ENCODE results near the gene RALGAPA2.

RALGAPA2 gene

DNA sequence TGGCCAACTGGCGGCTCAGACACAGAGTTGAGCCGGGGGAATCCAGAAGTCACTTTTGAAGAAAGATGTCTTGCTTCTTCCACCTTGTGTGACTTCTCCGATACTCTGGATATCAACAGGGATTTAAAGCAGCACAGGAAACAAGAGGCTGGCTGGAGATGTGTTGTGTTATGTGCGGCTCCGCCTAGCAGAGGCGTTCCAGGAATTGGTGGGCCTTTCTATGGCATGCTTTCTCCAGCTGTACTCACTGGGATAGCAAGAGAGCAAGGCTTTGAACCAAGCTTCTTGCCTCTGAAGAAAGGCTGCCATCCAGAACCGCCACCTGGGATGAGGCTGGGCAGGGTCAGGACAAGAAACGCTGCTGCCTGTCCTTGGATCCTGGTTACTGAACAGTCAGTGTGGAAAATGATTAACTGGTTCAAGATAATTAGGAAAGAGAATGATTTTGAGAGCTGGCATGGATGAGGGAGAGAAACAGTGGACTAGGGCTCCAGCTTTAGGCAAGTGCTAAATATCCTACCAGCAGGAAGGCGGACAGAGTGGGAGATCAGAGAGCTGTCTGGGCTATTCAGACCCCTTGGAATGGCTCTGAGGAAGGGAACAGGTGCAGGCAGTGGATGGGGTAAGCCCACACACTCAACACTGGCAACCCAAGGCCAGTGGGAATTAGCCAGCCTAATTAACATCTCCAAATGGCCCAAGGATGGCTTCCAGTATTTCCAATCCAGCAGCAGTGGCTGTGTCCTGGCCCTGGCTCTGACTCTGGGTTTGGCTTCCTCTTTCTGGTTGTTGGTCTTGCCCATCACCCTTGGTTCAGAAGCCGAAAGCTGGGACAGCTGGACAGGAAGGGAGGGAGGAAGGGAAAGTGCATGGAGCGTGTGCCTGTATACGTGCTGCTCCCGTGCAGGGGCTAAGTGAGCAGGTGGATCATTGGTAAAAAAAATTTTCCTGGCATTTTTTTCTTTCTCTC is 312.6 kb downstream of the RALGAPA2 start:
- no peak for DNase-seq (ENCODE audit: low spot score)

DNA sequence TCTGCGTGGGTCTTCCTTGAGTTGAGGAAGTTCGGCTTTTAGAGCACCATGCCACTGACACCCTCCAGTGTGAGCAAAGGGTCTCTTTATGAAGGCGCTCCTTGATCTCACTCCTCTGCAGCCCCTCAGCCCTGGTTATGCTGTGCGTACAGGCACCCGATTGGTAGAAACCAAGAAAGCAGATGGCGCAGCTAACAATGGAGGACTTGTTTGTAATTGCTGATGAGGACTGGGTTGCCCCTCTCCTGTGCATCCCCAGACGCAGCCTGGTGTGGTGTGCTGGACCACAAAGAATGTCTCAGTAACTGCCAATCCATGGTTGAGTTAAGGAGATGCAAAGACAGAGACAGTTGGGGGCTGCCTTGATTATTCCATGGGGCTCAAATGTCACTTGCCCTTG is 314.3 kb downstream of the RALGAPA2 start:
- DNase-seq (ENCODE audit: low spot score), result no peak

DNA sequence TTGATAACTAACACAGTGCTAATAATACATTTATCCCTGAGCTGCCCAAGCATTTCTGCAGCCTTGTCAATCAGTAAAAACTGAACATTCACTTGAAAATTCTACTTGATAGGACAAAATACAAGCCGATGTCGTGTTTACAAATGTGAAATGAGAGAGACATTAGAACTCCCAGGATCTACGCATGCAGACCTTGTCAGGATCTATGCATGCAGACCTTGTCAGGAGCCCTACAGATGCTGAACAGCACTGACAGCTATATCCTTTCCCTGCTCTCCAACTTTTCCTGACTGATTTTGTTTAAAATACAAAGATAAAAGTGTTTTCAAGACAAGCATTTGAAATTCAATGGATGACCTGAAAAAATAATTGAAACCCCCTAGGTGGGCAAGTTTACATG is 315.6 kb downstream of the RALGAPA2 start:
- DNase-seq (ENCODE audit: low spot score), result no peak

DNA sequence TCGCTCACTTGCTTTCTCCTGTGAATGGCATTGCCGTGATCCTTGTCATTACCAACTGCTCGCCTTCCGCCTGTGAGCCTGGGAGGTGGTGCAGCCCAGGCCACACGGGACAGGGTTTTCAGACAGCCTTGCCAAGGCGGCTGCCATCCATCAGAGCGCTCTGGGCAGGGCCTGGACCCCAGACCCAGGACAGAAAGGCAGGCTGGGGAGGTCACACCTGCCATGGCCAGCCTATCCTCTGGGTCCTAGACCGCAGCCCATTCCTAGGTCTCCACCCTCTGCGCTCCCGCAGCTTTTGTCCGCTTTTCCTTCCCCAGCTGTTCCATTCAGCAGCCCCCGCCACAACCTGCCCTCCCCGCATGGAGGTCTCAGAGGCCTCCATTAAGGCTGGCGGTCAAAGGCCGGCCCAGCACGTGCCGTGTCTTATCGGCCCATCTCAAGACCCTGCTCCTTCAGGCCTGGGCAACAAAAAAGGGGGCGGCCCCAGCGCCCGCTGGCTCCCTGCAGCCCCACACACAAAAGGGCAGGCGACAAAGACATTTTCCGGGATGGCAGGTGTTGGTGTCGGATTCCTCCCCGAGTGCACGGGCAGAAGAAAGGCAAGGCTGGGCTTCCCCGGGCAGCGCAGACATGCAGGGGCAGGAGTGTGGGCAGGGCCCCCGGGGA is 316.4 kb downstream of the RALGAPA2 start:
- DNase-seq (ENCODE audit: low spot score), result no peak

DNA sequence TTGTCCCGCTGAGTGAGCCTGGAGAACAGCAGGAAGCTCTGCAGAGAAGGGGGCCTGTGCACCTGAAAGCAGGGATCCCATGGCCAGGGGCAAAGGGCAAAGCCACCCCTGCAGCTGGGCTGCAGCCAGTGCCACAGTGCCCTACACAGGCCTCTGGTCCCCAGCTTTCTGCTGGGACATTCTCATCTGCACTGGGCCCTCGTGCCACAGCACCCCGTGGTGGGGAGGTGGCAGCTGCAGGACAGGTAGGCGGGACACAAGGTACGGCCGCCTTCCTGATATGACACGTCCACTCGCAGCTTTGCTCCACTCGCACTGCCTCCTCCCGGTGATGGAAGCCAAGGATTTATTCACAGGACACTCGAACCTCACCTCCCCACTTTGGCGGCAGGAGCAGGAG is 317.4 kb downstream of the RALGAPA2 start:
- DNase-seq (ENCODE audit: low spot score), result no peak

DNA sequence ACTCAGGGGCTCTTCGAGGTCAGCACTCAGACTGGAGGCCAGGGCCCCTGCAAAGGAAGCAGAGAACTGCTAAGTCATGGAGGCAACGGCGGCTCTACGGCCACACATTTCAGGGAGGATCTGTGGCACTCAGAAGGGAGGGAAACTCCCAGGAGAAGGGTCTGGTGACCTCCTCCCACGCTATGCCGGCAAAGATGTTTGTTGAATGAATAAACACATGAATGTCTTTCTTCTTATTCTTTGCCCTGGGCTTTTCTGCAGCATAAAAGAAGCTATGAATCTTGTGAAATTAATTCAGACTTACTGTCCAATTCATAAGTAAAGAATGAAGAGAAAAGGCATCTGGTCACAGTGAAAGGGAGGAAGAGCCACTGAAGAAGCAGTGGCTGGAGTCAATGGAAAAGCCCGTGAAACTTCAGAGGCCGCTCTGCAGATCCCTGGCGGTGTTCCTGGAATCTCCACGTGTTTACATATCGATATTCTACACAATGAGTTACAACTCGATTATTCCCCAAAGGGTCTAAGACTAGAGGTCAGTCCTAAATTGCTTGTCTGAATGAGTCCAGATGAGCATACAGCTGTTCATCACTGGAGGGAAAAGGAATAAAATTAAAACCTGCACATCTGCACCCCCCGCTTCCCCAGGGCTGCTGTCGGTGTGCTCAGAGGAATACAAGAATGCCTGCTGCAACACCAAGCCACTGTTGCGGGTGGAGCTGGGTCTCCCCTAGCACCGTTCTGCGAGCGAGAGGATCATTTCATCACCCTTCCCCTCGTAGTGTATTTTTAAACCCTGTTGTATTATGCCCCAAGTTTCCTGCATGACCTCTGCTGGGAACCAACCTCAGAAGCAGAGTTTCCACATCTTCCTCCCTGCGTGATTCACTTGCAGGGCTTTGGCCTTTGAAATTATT is 319.0 kb downstream of the RALGAPA2 start:
- no peak for DNase-seq (ENCODE audit: low spot score)

DNA sequence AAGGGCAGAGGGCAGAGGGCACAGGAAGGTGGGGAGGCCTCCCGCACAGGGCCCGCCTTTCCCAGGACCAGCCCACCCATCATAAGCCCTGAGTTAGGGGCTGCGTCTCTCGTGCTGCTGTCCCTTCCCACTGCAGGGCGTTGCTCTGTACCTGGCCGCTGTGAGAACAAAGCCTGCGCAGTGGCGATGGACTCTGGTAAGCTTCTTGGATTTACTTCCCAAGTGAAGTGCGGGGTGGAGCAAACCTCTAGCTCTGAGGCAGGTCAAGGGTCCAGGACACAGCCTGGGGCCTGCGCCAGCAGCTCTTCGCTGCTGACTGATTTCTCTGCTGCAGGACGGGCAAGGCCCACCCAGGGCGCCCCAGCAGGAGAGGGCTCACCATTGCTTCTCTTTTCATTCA is 320.7 kb downstream of the RALGAPA2 start:
- no peak for DNase-seq (ENCODE audit: low spot score)

DNA sequence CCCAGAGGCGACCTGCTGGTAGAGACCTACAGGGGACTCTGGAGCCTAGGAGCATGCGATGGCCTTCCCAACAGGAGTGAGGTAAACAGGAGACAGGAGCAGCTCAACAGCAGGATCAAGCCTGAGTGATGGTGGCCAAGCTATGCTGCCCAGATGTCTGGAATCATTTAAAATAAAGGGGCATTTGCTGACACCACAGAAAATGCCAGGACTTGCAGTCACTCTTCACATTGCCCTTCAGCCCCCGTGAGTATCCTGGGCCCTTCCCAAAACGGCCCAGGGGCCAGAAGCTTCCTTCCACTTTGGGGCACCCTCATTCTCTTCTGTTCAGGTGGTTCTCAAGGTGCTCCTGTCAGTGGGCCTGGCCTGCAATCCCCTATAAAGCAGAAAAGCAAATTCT is 321.3 kb downstream of the RALGAPA2 start:
- DNase-seq (ENCODE audit: low spot score), result no peak

DNA sequence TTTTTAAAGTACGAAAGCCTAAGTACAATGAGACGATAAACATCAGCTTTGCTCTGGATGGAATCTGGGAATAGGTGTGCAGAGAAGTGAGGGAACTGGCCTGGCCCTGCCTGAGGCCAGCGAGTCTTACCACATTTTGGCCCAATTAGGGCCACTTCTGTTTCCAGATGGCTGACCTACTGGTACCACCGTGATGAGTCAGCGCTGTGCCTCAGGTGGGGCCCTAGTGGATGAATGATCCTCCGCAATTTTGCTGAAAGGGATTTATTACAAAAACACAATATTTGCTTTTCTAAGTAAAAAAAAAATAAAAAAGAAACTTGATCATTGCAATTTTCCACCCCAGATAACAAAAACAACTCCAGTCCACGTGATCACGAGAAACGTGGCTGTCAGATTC is 322.1 kb downstream of the RALGAPA2 start:
- no peak for DNase-seq (ENCODE audit: low spot score)

DNA sequence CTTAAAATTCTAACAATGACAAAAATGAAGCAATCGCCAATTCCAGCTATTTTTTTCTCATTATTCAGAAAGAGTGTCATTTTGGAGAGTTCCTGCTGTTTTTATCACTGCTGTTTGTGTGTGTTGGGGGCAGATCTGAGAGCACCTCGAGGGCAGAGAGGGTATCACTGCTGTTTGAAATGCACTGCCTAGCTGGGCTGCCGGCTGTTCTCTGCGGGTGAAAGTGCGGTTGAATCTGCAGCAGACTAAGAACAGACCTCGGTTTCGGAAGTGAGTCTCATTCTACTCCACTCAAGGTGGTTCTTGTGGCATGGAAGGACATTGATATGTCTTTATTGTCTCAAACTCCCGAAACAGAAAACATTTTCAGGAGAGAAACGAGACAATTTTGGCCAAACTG is 326.3 kb downstream of the RALGAPA2 start:
- no peak for DNase-seq (ENCODE audit: low spot score)

DNA sequence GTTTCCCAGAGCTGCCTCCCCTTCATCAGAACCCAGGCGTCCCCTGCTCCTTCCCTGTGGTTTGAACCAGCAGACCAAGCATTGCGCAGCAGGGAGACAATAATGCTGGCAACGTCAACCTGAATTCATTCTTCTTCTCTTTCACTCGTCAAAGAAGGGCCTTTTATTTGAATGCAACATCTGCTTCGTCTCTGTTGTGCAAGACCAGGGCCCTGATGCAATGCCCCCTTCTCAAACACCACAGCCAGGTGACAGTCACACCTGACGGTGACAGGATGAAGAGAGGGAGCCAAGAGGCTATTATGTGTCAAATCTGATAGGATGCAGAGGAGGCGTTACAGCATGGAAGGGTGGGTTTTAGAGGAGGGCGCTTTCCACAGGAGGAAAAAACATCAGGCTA is 336.6 kb downstream of the RALGAPA2 start:
- no peak for DNase-seq (ENCODE audit: low spot score)

DNA sequence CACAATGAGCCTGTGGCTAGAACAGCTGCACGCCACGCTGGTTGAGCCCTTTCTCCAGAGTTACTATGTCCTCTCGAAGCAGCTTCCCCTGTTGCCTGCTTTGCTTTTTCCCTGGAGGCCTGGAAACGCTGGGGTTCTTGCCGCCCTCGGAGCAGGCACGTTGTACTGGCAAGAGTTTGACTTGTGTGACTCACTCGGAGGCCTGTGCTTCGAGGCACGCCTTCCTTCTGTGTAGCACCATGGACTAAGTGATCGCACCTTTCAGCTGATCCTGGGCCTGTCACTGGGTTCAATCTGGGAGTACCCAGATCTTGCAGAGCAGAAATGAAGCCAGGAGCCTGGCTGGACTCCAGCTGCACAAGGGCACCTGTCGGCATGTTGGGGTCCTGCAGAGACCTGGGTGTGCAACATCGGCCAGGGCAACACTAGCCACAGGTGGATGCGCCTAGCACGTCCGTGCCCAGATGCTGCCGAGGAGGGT is 339.3 kb downstream of the RALGAPA2 start:
- DNase-seq (ENCODE audit: low spot score), result no peak

DNA sequence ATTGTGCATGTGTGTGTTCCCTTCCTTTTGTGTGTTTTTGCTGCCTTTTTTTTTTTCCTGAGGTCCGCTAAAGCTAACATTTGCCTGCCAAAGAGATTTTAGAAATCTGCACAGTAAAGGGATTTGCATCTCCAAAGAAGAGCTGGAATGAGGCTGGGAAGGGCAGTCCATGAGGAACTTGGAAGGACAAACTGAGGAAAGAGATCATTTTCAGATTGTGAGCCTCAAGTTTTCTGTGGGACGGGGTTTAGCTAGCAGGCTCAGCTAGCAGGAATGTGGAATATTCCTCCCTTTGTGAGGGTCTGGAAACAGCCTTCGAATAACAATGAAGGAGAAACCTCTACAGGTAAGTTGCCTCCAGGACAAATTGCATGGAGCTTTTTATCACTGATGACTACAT is 340.8 kb downstream of the RALGAPA2 start:
- no peak for DNase-seq (ENCODE audit: low spot score)

DNA sequence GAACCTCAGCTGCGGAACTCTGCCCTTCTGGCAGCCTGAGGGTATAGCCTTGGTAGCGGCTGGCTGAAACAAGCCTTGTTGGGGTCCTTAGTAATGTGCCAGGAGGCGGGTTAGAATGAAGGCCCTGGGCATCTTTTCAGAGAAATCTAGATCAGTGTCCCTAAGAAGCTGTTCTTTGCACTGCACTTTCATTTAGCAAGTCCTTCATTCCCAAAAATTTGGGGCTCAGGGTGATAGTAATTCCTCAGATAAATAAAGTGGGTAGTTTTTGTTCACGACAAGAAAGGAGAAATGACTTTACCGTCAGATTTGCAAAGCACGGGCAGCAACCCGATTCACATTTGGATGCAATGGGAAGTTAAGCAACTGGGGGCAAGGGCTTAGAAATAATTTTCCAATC is 341.4 kb downstream of the RALGAPA2 start:
- DNase-seq (ENCODE audit: low spot score), result no peak

DNA sequence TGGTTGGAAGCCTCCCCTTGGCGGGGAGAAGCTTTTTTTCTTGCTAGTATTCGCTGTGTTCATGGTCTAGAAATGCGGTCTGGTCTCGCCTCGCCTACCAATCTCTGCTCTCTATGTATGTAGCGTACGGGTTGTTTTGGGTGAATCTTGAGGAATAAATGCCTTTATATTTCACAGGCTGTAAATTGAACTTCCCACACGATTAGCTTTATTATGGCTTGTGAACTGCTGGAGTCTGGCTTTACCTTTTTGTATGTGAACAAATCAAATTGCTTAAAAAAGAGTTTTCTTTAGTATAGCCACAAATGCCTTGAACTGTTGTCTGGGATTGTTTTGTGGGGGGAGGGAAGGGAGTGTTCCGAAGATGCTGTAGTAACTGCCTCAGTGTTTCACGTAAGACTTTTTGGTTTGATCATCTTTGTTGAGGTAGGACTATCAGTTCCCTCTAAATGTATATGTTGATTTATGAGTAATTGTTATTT is 342.3 kb downstream of the RALGAPA2 start:
- no peak for DNase-seq (ENCODE audit: low spot score)

DNA sequence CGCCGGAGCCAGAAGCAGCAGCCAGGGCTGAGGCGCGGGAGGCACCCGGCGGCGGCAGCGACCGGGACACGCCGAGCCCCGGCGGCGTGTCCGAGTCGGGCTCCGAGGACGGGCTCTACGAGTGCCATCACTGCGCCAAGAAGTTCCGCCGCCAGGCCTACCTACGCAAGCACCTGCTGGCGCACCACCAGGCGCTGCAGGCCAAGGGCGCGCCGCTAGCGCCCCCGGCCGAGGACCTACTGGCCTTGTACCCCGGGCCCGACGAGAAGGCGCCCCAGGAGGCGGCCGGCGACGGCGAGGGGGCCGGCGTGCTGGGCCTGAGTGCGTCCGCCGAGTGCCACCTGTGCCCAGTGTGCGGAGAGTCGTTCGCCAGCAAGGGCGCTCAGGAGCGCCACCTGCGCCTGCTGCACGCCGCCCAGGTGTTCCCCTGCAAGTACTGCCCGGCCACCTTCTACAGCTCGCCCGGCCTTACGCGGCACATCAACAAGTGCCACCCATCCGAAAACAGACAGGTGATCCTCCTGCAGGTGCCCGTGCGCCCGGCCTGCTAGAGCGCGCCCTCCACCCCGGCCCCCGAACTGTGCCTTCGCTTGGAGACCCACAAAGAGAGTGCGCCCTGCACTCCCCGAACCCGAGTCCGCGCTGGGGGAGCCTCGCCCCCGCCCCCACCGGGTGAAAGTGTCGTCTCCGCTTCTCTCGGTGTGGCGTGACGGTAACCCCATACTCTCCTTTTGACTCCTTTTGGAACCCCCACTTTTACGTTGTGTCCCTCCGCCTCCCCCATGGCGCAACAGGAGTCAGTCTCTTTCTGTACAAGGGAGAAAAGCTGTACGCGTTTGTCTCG is 343.0 kb downstream of the RALGAPA2 start:
- DNase-seq (ENCODE audit: low spot score), result no peak

DNA sequence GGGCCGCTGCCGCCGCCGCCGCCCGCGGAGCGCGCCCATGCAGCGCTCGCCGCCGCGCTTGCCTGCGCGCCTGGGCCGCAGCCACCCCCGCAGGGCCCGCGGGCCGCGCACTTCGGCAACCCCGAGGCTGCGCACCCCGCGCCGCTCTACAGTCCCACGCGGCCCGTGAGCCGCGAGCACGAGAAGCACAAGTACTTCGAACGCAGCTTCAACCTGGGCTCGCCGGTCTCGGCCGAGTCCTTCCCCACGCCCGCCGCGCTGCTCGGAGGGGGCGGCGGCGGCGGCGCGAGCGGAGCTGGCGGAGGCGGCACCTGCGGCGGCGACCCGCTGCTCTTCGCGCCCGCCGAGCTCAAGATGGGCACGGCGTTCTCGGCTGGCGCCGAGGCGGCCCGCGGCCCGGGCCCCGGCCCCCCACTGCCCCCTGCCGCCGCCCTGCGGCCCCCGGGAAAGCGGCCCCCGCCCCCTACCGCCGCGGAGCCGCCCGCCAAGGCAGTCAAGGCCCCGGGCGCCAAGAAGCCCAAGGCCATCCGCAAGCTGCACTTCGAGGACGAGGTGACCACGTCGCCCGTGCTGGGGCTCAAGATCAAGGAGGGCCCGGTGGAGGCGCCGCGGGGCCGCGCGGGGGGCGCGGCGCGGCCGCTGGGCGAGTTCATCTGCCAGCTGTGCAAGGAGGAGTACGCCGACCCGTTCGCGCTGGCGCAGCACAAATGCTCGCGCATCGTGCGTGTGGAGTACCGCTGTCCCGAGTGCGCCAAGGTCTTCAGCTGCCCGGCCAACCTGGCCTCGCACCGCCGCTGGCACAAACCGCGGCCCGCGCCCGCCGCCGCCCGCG is 343.8 kb downstream of the RALGAPA2 start:
- no peak for DNase-seq (ENCODE audit: low spot score)

DNA sequence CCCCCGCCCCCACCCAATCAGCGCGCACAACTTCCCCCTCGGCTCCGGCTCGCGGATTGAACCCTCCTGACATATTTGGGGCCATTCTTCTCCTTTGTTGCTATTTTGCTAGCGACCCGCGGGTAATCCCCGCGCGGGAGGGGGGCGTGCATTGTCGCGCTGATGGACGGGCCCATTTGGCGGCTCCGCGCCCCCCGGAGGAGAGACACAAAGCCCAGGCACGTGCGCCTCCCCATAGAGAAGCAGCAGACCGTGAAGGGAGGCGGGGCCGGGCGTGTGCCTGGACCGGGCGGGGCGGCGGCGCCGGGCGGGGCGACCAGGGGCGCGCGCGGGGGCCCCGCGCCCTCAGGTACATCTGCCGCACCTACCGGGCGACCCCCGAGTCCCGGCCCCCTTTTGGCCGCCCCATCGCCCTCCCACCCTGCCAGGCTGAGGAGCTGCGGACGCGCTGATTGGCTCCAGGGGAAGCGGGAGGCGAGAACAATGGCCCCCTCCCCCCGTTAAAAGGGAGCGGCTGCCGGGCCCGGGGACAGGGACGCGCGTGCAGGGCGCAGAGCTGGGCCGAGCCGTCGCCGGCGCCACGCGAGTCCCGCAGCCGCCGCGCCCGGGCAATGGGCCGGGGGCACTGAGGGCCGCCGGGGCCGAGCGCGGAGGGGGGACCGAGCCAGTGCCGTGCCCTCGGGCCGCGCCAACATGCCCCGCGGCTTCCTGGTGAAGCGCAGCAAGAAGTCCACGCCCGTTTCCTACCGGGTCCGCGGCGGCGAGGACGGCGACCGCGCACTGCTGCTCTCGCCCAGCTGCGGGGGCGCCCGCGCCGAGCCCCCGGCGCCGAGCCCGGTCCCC is 344.6 kb downstream of the RALGAPA2 start, which contains the start of gene INSM1:
Gene INSM1, plus strand, starts transcription at position 530 of the 843 bp plus-strand sequence. Its CDS starts 164 bp downstream, at position 694.
- DNase-seq (ENCODE audit: low spot score), result no peak
